Measurements from ENCODE around the gene PRKCZ. TPM values are rescaled to one million over a fixed set of nuclear protein-coding genes. Genes with fewer than 3 reads are reported as not detected.

The PRKCZ gene
- total and polyA plus RNA-seq, 2 of the 4 experiments (the other 2 are of a cell fraction): 2.0 to 3.5 TPM

GRCh38 chr1:2103901-2104590 is 53.8 kb downstream of the PRKCZ start:
- Histone ChIP-seq H3K9me3 (ENCODE audit: control insufficient read depth, insufficient read depth, low read length) (no peaks in the 10 kb centered on the region), H4K5ac (ENCODE audit: low read depth, low read length) (no peak overlapping the region), H2AK5ac (ENCODE audit: low read depth, low read length) (no peak overlapping the region), H3K36me3 (ENCODE audit: control insufficient read depth, insufficient read depth, low read length) (no peaks in the 10 kb centered on the region), H2BK20ac (ENCODE audit: low read depth, low read length) (no peak overlapping the region), H3K18ac (ENCODE audit: low read depth, low read length) (no peak overlapping the region), H3K23ac (ENCODE audit: low read depth, low read length) (no peak overlapping the region), H3K27ac (ENCODE audit: insufficient read depth, low read length) (no peak overlapping the region), H3K4me3 (ENCODE audit: insufficient read depth, low read depth, low read length) (no peak overlapping the region), H3K4ac (ENCODE audit: low read depth, low read length) (no peak overlapping the region), H2AK9ac (replicated peaks; ENCODE audit: low read depth, low read length, poor library complexity) (no peak overlapping the region), H3K9ac (ENCODE audit: low read depth, low read length) (no peak overlapping the region), H4K91ac (ENCODE audit: insufficient read depth, low read depth, low read length) (no peak overlapping the region), H3K14ac (replicated peaks; ENCODE audit: low read depth, low read length) (no peak overlapping the region), H3K27me3 (ENCODE audit: control insufficient read depth, insufficient read depth, low read length) (peaks cover 30% of the 10 kb centered on the region), H4K8ac (ENCODE audit: low read depth in 2 of 2, low read length in 2 of 2) (no peak overlapping the region), H3K9me1 (ENCODE audit: insufficient read depth, low read length) (no peaks in the 10 kb centered on the region), H4K20me1 (ENCODE audit: insufficient read depth, low read length) (peaks cover 3% of the 10 kb centered on the region; the same call in 1 of the 2 replicates), H2BK15ac (ENCODE audit: low read depth, low read length) (no peak overlapping the region), H2BK120ac (ENCODE audit: low read depth, low read length) (no peak overlapping the region), H2AFZ (replicated peaks; ENCODE audit: low read length, poor library complexity) (no peak overlapping the region), H3K4me1 (ENCODE audit: control insufficient read depth, insufficient read depth, low read length) (peaks cover 3% of the 10 kb centered on the region; the same call in 1 of the 2 replicates), H2BK5ac (ENCODE audit: low read depth, low read length, poor library complexity, severe bottlenecking) (no peak overlapping the region), H3K56ac (ENCODE audit: extremely low read depth, insufficient read depth, low read length) (no peak overlapping the region), H3K4me2 (ENCODE audit: low read depth, low read length) (no peak overlapping the region), H3K79me1 (ENCODE audit: low read depth in 1 of 2, low read length in 2 of 2) (no peaks in the 10 kb centered on the region)
- in situ Hi-C loops (cut with MboI; ENCODE audit: low sequenced_read_pairs) (no loop called here), dilution Hi-C loops (cut with HindIII; ENCODE audit: low sequenced_read_pairs, unreplicated experiment) (no loop called here), intact Hi-C loops (cut with micrococcal nuclease) (no loop called here)
- POLR2A ChIA-PET (ENCODE audit: unreplicated experiment): no interaction called here
- WGBS, 2 experiments (ENCODE audit: extremely low coverage in 2 of 2, insufficient read length in 1 of 2): 83% methylated on average over 4 of the region's 22 CpGs; no CpG with 5 or more reads in 1 of the 2 experiments
- no peak for DNase-seq
- TF ChIP-seq BHLHE40 (IDR thresholded peaks at IDR 0.05; ENCODE audit: low read depth, low read length) (no peak), NFE2L2 (IDR thresholded peaks at IDR 0.05; ENCODE audit: low read depth, low read length) (no peak), RCOR1 (IDR thresholded peaks at IDR 0.05; ENCODE audit: insufficient replicate concordance, low read length) (no peak), USF2 (IDR thresholded peaks at IDR 0.05; ENCODE audit: low read depth, low read length) (no peak), CHD1 (IDR thresholded peaks at IDR 0.05; ENCODE audit: low read depth, low read length) (no peak), MXI1 (IDR thresholded peaks at IDR 0.05; ENCODE audit: borderline replicate concordance, low read depth, low read length) (no peak), CTCF (conservative IDR thresholded peaks at IDR 0.05; ENCODE audit: low read depth, low read length) (no peak)
- no TSS peak for BruUV-seq (replicated peaks)
- ATAC-seq (ENCODE audit: low read depth): no peak
- CTCF ChIA-PET: no interaction called here
